ENCODE measurements around the gene NOMO2.
"Not testable (repeated sequence)": the region's sequence is repeated elsewhere in the genome, so short reads cannot be mapped to it uniquely, and the experiment has no call there.

Gene NOMO2, protein sequence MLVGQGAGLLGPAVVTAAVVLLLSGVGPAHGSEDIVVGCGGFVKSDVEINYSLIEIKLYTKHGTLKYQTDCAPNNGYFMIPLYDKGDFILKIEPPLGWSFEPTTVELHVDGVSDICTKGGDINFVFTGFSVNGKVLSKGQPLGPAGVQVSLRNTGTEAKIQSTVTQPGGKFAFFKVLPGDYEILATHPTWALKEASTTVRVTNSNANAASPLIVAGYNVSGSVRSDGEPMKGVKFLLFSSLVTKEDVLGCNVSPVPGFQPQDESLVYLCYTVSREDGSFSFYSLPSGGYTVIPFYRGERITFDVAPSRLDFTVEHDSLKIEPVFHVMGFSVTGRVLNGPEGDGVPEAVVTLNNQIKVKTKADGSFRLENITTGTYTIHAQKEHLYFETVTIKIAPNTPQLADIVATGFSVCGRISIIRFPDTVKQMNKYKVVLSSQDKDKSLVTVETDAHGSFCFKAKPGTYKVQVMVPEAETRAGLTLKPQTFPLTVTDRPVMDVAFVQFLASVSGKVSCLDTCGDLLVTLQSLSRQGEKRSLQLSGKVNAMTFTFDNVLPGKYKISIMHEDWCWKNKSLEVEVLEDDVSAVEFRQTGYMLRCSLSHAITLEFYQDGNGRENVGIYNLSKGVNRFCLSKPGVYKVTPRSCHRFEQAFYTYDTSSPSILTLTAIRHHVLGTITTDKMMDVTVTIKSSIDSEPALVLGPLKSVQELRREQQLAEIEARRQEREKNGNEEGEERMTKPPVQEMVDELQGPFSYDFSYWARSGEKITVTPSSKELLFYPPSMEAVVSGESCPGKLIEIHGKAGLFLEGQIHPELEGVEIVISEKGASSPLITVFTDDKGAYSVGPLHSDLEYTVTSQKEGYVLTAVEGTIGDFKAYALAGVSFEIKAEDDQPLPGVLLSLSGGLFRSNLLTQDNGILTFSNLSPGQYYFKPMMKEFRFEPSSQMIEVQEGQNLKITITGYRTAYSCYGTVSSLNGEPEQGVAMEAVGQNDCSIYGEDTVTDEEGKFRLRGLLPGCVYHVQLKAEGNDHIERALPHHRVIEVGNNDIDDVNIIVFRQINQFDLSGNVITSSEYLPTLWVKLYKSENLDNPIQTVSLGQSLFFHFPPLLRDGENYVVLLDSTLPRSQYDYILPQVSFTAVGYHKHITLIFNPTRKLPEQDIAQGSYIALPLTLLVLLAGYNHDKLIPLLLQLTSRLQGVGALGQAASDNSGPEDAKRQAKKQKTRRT

DNA sequence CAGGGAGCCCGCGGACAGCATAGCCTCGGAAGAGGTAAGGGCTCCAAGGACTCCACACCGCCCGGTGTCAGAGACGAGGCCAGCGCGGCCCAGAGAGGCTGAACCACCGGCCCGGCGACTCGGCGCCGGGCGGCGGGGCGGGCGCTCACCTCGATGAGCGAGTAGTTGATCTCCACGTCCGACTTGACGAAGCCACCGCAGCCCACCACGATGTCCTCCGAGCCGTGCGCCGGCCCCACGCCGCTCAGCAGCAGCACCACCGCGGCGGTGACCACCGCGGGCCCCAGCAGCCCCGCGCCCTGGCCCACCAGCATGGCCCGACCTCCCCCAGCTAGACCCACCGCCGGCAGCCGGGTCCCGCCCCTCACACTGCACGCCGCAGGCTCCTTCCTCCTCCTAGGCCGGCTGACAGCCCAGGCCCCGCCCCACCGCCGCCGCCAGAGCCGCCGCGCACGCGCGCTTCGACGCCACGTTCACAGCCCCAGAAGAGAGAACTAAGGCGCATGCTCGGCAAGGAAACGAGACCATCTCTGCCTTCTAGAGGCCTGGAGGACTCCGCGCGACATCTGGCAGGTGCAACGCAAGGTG is at the start of gene NOMO2:
NOMO2 (minus strand) TSS at position 371 of the 588 bp plus-strand sequence; CDS start at position 314, 57 bp downstream.
- not testable (repeated sequence) for DNase-seq (ENCODE audit: low spot score)

DNA sequence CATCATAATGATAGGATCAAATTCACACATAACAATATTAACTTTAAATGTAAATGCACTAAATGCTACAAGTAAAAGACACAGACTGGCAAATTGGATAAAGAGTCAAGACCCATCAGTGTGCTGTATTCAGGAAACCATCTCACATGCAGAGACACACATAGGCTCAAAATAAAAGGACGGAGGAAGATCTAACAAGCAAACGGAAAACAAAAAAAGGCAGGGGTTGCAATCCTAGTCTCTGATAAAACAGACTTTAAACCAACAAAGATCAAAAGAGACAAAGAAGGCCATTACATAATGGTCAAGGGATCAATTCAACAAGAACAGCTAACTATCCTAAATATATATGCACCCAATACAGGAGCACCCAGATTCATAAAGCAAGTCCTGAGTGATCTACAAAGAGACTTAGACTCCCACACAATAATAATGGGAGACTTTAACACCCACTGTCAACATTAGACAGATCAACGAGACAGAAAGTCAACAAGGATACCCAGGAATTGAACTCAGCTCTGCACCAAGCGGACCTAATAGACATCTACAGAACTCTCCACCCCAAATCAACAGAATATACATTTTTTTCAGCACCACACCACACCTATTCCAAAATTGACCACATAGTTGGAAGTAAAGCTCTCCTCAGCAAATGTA is 48.4 kb upstream of the NOMO2 start:
- not testable (repeated sequence) for DNase-seq (ENCODE audit: low spot score)

DNA sequence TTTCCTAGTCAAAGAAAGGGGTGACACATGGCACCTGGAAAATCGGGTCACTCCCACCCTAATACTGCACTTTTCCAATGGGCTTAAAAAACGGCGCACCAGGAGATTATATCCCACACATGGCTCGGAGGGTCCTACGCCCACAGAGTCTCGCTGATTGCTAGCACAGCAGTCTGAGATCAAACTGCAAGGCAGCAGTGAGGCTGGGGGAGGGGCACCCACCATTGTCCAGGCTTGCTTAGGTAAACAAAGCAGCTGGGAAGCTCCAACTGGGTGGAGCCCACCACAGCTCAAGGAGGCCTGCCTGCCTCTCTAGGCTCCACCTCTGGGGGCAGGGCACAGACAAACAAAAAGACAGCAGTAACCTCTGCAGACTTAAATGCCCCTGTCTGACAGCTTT is 46.4 kb upstream of the NOMO2 start:
- DNase-seq (ENCODE audit: low spot score): not testable (repeated sequence)

DNA sequence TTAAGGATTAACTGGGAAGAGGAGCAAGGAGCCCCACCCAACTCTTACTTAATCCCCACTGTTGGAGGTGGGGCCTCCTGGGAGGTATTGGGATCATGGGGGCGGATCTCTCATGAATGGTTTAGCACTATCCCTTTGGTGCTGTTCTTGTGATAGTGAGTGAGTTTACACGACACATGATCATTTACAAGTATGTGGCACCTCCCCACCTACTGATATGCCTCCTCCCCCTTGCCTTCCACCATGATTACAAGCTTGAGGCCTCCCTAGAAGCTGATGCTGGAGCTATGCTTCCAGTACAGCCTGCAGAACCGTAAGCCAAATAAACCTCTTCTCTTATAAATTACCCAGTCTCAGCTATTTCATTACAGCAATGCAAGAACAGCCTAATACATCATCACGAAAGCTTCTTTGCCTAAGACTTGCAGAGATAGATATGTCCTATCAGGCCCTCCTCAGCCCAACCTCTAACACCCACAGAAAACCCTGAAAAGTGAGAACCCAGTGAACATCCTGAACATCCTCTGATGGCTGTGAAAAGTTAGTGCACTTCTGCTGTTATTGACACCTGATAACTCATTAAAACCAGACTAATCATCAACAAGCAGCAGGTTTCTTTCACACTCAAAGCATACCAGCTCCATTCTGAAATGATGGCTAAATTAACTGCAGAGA is 41.8 kb upstream of the NOMO2 start:
- not testable (repeated sequence) for DNase-seq (ENCODE audit: low spot score)

DNA sequence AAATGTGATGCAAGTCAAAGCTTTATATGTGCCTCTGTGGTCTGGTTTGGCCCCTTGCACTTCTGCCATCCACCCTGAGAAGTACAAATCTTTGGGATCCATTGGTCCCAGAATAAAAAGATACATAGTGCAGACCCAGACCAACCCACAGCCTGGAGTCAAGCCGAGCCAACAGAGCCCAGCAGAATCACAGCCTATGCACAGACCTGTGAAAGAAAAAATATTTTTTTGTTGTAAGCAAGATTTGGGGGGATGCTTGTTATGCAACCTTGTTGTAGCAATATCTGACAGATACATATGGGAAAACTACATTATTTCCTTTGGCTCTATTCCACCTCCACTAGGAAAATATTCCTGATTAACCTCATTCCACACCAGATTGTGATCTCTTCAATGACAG is 36.7 kb upstream of the NOMO2 start:
- DNase-seq (ENCODE audit: low spot score): not testable (repeated sequence)

DNA sequence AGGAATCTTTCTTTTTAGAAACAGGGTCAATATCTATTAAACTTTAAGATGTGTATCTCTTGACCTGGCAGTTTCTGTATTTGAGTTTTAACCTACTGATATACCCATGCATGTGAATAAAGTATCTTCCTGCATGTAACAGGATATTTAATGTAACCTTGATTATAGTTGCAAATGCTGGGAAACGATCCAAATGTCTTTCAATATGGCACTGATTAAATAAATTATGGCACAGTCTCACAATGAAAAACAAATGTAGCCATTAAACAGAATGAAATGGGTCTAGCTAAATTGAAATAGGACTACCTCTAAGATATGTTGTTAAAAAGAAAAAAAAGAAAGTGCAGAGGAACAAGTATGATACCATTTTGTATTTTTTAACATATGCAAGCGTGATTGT is 35.8 kb upstream of the NOMO2 start:
- not testable (repeated sequence) for DNase-seq (ENCODE audit: low spot score)

DNA sequence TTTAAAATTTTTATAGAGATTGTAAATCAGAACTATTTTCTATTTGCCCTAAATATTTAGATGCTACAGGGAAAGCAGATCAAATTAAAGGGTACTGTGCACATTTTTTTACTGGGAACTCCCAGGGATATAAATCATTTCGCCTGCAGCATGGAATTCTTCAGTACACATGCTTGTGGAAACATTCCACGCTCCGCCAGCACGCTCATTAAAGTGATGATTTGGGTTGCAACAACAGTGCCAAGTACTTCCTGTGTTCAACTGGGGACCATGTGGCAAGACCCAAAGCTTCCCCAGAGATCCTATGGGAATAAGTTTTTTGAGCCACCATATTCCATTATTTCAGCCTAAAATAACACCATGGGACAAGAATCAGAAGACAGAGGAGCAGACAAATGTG is 35.4 kb upstream of the NOMO2 start:
- DNase-seq (ENCODE audit: low spot score): not testable (repeated sequence)

DNA sequence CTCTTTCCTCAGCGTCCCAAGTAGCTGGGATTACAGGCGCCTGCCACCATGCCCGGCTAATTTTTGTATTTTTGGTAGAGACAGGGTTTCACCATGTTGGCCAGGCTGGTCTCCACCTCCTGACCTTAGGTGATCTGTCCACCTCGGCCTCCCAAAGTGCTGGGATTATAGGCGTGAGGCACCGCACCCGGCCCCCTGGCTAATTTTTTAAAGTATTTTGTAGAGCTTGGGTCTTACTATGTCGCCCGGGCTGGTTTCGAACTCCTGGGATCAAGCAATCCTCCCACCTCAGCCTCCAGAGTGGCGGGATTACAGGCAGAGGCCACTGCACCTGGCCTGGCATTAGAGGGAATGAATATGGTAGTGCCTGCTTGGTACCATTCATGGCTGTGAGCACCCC is 33.9 kb upstream of the NOMO2 start:
- not testable (repeated sequence) for DNase-seq (ENCODE audit: low spot score)

DNA sequence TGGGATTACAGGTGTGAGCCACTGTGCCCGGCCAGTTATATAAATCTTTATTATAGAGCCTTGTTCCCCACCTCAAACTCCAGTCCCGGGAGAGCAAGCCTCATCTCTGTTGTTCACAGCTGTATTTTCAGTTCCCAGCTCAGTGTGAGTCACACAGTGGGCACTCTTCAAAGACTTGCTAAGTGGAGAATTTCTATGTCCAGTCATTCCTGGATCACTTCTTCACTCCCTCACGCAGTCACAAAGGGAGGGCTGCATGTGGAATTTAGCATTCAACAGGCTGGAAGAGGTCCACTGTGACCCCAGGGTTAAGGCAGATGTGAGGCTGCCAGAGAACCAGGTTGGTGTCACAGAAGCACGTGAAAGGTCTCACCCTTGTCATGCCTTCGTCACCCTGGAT is 33.0 kb upstream of the NOMO2 start:
- not testable (repeated sequence) for DNase-seq (ENCODE audit: low spot score)

DNA sequence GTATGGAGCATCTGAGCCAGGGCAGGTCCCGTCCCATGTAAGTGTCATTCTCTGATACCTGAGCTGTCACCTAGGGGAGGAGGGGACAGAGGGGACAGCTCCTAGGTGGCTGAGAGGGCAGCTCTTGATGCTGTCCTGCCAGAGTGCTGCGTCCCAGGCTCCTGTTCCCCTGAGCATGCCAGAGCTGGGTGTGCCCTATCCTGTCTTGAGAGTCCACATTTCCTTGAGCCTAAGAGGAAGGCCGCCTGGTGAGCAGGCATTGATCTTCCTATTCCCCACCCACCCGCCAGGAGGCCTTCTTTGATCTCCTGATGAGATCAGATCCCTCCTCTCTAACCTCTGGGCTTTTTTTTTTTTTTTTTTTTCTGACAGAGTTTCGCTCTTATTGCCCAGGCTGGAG is 32.0 kb upstream of the NOMO2 start:
- not testable (repeated sequence) for DNase-seq (ENCODE audit: low spot score)

DNA sequence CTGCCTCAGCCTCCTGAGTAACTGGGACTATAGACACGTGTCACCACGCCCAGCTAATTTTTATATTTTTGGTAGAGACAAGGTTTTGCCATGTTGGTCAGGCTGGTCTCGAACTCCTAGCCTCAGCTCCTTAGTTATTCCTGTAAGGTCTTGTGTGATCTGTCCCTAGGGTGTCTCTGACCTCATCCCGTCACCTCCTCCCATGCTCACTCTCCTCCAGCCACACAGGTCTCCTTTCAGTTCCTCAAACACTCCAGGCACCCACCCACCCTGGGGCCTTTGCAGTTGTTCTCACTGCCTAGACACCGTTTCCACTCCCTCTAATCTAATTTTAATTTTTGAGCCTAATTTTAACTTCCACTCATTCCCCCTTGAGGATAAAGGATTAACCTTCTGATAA is 31.1 kb upstream of the NOMO2 start:
- DNase-seq (ENCODE audit: low spot score): not testable (repeated sequence)

DNA sequence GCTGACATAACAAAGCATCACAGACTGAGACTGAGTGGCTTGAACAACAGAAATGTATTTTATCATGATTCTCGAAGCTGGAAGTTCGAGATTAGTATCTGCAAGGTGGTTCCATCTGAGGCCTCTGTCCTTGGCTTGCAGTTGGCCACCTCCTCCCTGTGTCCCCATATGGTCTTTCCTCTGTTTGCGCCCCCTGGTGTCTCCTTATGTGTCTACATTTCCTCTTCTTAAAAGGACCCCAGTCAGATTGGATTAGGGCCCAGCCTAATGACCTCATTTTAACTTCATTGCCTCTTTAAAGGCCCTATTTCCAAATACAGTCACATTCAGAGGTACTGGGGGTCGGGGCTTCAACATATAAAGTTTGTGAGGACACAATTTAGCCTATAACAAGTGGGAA is 30.0 kb upstream of the NOMO2 start:
- DNase-seq (ENCODE audit: low spot score): not testable (repeated sequence)

DNA sequence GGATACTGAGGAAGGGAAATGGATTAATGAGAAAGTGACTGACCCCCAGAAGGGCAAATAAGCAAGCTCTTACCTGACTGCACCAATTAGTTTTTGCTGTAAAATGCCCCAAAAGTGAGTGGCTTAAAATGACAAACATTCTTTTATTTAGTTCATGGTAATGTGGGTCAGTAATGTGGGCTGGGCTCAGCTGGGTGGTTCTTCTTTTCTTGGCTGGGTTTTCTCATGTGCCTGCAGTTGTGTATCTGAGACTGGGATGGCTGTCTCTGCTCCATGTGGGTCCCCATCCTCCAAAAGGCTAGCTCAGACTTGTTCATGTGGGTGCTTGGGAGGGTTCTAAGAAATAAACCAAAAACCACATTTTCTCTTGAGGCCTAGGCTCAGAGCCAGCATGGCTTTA is 29.5 kb upstream of the NOMO2 start:
- not testable (repeated sequence) for DNase-seq (ENCODE audit: low spot score)

DNA sequence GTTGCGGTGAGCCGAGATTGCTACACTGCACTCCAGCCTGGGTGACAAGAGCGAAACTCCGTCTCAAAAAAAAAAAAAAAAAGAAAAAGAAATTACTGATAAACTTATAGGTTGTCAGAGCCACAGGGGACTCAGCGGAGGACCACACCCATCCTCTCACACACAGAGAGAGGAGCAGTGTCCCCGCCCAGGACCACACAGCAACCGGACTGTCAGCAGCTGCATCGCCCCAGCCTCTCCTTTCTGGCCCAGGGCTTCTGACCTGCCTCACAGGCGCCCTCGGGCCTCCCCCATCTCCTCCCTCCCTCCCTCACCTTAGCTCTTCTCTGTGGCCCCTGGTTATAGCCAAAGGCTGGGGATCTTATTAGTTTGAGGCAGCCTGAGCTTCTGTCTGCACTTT is 27.9 kb upstream of the NOMO2 start:
- not testable (repeated sequence) for DNase-seq (ENCODE audit: low spot score)

DNA sequence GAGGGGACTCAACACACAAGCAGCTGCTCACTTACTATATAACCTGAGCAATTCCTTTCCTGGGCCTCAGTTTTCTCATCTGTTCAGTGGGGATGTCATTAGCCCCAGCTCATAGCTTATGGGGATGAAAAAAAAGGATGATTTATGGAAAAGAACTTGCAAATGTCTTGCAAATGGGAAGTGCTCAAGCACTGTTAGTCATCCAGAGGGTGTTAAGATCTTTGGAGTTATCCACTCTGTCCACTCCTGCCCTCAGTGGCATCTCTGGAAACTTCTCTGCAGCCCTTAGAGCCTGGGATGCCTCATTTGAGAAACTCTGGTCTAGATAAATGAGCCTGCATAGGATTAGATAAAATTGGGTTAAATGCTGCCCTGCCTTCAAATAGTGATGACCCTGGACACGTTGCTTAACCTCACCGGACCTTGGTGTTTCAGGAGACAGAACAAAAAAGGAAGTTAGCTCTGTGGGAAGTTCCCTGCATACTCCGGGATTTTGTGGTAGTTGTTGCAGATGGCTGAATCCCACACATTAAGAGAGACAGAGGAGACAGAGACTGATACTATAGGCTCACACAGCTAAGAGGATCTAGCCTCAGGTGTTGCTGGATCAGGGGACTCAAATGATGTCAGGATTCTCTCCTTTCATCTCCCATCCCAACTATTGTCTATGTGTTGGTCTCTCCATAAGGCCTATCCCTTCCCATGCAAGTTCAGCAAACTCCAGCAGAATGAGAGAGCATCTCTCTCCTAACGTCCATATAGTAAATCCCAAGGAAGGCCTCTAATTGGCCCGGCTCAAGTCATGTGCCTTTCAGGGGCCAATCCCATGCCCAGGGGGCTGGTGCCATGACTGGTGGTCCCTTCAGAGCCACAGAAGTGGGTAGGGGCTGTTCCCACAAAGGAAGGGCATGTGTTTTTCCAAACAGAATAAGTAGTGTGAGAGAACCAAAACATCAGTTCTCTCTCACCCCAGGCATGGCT is 25.0 kb upstream of the NOMO2 start:
- DNase-seq (ENCODE audit: low spot score): not testable (repeated sequence)

DNA sequence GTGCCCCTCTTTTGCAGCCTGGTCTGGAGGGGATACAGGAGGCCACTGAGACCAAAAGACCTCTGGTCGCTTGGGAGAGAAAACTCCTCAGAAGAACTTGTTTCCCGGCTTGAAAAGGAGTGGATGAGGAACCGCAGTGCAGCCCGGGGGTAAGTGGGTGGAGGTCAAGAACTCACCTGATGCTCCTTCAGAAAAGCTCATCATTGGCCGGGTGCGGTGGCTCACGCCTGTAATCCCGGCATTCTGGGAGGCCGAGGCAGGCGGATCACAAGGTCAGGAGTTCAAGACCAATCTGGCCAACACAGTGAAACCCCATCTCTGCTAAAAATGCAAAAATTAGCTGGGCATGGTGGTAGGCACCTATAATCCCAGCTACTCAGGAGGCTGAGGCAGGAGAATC is 23.9 kb upstream of the NOMO2 start:
- not testable (repeated sequence) for DNase-seq (ENCODE audit: low spot score)

DNA sequence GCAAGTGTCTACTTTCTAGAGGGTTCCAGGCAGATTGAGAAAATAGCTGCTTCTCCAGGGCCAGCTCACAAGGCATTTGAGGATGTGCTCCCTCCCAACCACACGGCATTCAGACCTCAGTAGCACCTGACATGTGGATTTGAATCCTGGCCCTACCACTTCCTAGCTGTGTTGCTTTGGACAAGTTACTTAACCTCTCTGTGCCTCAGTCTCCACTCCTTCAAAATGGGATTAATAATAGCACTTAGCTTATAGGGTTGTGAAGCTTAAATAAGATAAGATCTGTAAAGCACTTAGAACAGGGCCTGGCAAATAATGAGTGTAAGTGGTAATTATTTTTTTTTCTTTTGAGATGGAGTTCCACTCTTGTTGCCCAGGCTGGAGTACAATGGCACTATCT is 21.0 kb upstream of the NOMO2 start:
- no peak for DNase-seq (ENCODE audit: low spot score)

DNA sequence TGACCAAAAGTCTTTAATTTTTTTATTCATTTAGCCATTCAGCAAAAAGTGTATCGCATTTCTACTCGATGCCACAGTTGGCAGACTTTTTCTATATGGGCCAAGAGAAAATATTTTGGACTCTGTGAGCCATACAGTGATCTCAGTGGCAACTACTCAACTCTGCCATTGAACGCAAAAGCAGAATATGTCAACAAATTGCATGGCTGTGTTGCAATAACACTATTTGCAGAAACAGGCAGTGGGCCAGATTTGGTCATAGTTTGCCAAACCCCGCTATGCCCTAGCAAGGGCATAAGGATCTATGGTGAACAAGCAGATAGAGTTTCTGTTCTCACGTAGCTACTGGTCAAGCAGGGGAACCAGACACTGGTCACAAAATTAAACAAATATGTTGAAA is 18.5 kb upstream of the NOMO2 start:
- DNase-seq (ENCODE audit: low spot score): not testable (repeated sequence)

DNA sequence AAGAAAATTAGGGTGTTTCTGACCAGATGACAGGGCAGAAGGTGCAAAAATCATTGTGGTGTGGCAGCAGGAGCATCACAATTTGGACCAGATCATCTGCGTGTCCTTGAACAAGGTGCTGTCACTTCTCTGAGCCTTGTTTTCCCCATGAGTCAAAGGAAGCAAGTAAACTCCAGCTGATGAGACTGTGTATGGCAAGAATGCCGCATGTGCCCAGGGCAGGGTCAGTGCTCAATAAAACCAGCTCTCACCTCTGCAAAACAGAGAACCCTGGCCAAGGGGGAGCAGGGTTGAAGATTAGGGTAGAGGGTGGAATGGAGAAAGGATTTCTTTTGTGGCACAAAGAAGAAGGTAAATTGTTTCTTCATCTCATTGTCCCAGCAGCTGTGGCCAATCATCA is 17.4 kb upstream of the NOMO2 start:
- not testable (repeated sequence) for DNase-seq (ENCODE audit: low spot score)

Measured in COLO829 (cell line).